HepG2 (cell line): Measurements from ENCODE around the gene MLLT1. TPM values are rescaled to one million over a fixed set of nuclear protein-coding genes. Genes with fewer than 3 reads are reported as not detected.

Experiments
- ATAC-seq: fragments of 200-7000 bp; cut with Tn5 transposase; 3 replicates; pipeline ENCODE4 v1.9.1; 2020; ENCODE audit warnings: mild to moderate bottlenecking, moderate library complexity
- BruUV-seq: library from RNA; stranded (reverse); fragments of 400-500 nt; replicated peaks from 2 replicates; lab custom pipeline; 2021; lab: Mats Ljungman, UMichigan
- CTCF ChIA-PET: fragments of 300-600 bp; formaldehyde crosslinking; extraction: SDS; loops from one replicate; lab custom pipeline; 2021; ENCODE audit warnings: low total read pairs, inconsistent platforms, low intra/inter-chr PET ratio; lab: Yijun Ruan, JAX
- POLR2A ChIA-PET: fragments of 350-600 bp; sonication (Branson Sonifier 250); formaldehyde crosslinking; loops from one replicate; lab custom pipeline; 2020; ENCODE audit warnings: antibody characterized with exemption, inconsistent platforms; lab: Yijun Ruan, JAX
- DNase-seq: peaks from one replicate; pipeline ENCODE4 v3.0.0-alpha.2; 2015; ENCODE audit warnings: low spot score
- FAIRE-seq: peaks from 3 replicates; lab custom pipeline; 2011; peaks lifted over from hg19 to GRCh38; lab: Jason Lieb, UNC
- H2AFZ ChIP-seq: one replicate; pipeline ENCODE4 v1.6.1; 2011; ENCODE audit warnings: low read length, inconsistent platforms
- H3K27ac ChIP-seq: fragments of 300-600 bp; 3 replicates; pipeline ENCODE4 v1.8.0; 2011; ENCODE audit warnings: mixed run types, mild to moderate bottlenecking, mixed read lengths, low read length, inconsistent platforms; ENCODE audit not compliant: insufficient read depth; ENCODE audit errors: extremely low read length
- H3K27me3 ChIP-seq, 2 experiments: fragments of 200-600 bp in 1 of 2; 2 replicates in 1 of 2; 3 replicates in 1 of 2; pipeline versions ENCODE4 v1.6.0 to v1.8.0; 2011; ENCODE audit warnings: low read length in 2 of 2, mild to moderate bottlenecking in 2 of 2, moderate library complexity in 2 of 2, inconsistent platforms in 1 of 2; ENCODE audit not compliant: insufficient read depth in 2 of 2, control insufficient read depth in 1 of 2
- H3K36me3 ChIP-seq, 2 experiments: fragments of 200-600 bp in 1 of 2; replicated peaks in 1 of 2; 2 replicates in 1 of 2; 3 replicates in 1 of 2; pipeline versions ENCODE4 v1.5.1 to v1.8.0; 2011; ENCODE audit warnings: low read length in 2 of 2, inconsistent platforms in 1 of 2; ENCODE audit not compliant: insufficient read depth in 2 of 2, control insufficient read depth in 1 of 2
- H3K4me1 ChIP-seq: 2 replicates; pipeline ENCODE4 v1.5.1; 2012; ENCODE audit warnings: low read length, inconsistent platforms; ENCODE audit not compliant: insufficient read depth
- H3K4me2 ChIP-seq: 2 replicates; pipeline ENCODE4 v1.6.0; 2011; ENCODE audit warnings: low read depth, low read length, inconsistent platforms
- H3K4me3 ChIP-seq, 3 experiments: fragments of 200-600 bp in 1 of 3; sonication (generic), shearing (Covaris generic) in 1 of 3; replicated peaks in 1 of 3; 2 replicates each; pipeline ENCODE4 v1.5.1; 2011 to 2016; ENCODE audit warnings: low read length in 3 of 3, inconsistent platforms in 2 of 3, low read depth in 2 of 3, mild to moderate bottlenecking in 2 of 3, control low read depth in 1 of 3, mixed read lengths in 1 of 3; ENCODE audit not compliant: insufficient read depth in 1 of 3
- H3K79me2 ChIP-seq: one replicate; pipeline ENCODE4 v1.6.1; 2011; ENCODE audit warnings: low read length, inconsistent platforms; ENCODE audit not compliant: insufficient read depth
- H3K9ac ChIP-seq: 2 replicates; pipeline ENCODE4 v1.6.0; 2011; ENCODE audit warnings: mild to moderate bottlenecking, low read depth, low read length, inconsistent platforms; ENCODE audit not compliant: insufficient read depth
- H3K9me3 ChIP-seq: 2 replicates; pipeline ENCODE4 v1.5.1; 2012; ENCODE audit warnings: mild to moderate bottlenecking, low read length
- H4K20me1 ChIP-seq: 2 replicates; pipeline ENCODE4 v1.6.0; 2011; ENCODE audit warnings: inconsistent platforms, mild to moderate bottlenecking, low read length, moderate library complexity; ENCODE audit not compliant: insufficient read depth
- ARID5B ChIP-seq: IDR thresholded peaks from 2 replicates; pipeline ENCODE4 v1.4.0; 2020; ENCODE audit warnings: mild to moderate bottlenecking, missing genetic modification reagents
- NFKBIZ ChIP-seq: IDR thresholded peaks from 2 replicates; pipeline ENCODE4 v1.6.1; 2018; ENCODE audit warnings: missing genetic modification reagents, missing compliant biosample characterization
- PRDM15 ChIP-seq: sonication (generic); formaldehyde crosslinking; IDR thresholded peaks from 2 replicates; pipeline ENCODE4 v1.4.0; 2020; ENCODE audit warnings: missing genetic modification reagents
- RNF219 ChIP-seq: sonication (generic); formaldehyde crosslinking; IDR thresholded peaks from 2 replicates; pipeline ENCODE4 v1.5.0; 2020; ENCODE audit warnings: mild to moderate bottlenecking, missing genetic modification reagents
- SMARCC2 ChIP-seq: fragments of 450-650 bp; IDR thresholded peaks from 2 replicates; pipeline ENCODE4 v1.6.1; 2017; ENCODE audit warnings: antibody characterized with exemption, mild to moderate bottlenecking
- SNAPC2 ChIP-seq: sonication (generic); formaldehyde crosslinking; IDR thresholded peaks from 2 replicates; pipeline ENCODE4 v1.8.1; 2022; ENCODE audit warnings: mild to moderate bottlenecking, missing genetic modification reagents
- SOX6 ChIP-seq, 2 experiments: fragments of 450-650 bp in 1 of 2; sonication (generic) in 1 of 2; formaldehyde crosslinking in 1 of 2; IDR thresholded peaks; 2 replicates each; pipeline versions ENCODE4 v1.4.0 to v1.6.1; 2017 to 2020; ENCODE audit warnings: antibody characterized with exemption in 1 of 2, mild to moderate bottlenecking in 1 of 2, missing genetic modification reagents in 1 of 2
- ZNF17 ChIP-seq: sonication (generic); formaldehyde crosslinking; IDR thresholded peaks from 2 replicates; pipeline ENCODE4 v1.5.0; 2020; ENCODE audit warnings: mild to moderate bottlenecking, missing genetic modification reagents
- ZSCAN22 ChIP-seq: sonication (generic); formaldehyde crosslinking; IDR thresholded peaks from 2 replicates; pipeline ENCODE4 v1.4.0; 2020; ENCODE audit warnings: mild to moderate bottlenecking, missing genetic modification reagents
- WGBS: methylation state at CpG from one replicate; pipeline ENCODE4 v1.1.6; 2017; ENCODE audit warnings: low lambda C conversion rate; 5-methylcytosine and 5-hydroxymethylcytosine counted together
- in situ Hi-C: cut with HindIII; loops from 2 replicates; pipeline ENCODE4 v1.10.0; 2017; ENCODE audit warnings: low pct_unique_long_range_greater_than_20kb; ENCODE audit not compliant: extremely low pct_ligation_motif_present
- intact Hi-C: fragments of 100-400 bp; cut with micrococcal nuclease; formaldehyde crosslinking; loops from one replicate; pipeline ENCODE4 v1.10.0; 2022; ENCODE audit not compliant: unreplicated experiment
- polyA plus RNA-seq, 8 experiments: library from polyadenylated mRNA; depleted of rRNA in 3 of 8; stranded (reverse) in 7 of 8; unstranded in 1 of 8; fragments of >200 nt; fragmentation: Illumina TruSeq in 4 of 8; extraction: Trizol in 4 of 8; gene quantifications; 2 replicates each; pipeline versions ENCODE4 v1.2.1 to v1.2.3, GENCODE V29; 2011 to 2016; ENCODE audit warnings: low read depth in 4 of 8, missing spikeins in 1 of 8, mixed read lengths in 1 of 8; ENCODE audit not compliant: insufficient read depth in 1 of 8
- total RNA-seq, 5 experiments: library from RNA; depleted of rRNA; stranded (reverse); fragments of >200 nt; fragmentation: Illumina TruSeq; extraction: Trizol; gene quantifications; 2 replicates each; pipeline ENCODE4 v1.2.3, GENCODE V29; 2016; ENCODE audit warnings: low read depth in 1 of 5

Gene MLLT1
- total and polyA plus RNA-seq, 2 of the 13 experiments (the other 11 are each of a cell fraction or from before 2014, with no cell fraction given) = 11.7 to 12.2 TPM

GRCh38 chr19:6187374-6187773, 92.4 kb downstream of the MLLT1 start:
- CTCF ChIA-PET = no interaction called here

More at GRCh38 chr19:6187374-6187773, 92.4 kb downstream of the MLLT1 start:
- no peaks in the 10 kb centered on the region for H3K79me2 ChIP-seq
- intact Hi-C loops = no loop called here
- DNase-seq (no peak), ATAC-seq (no peak), FAIRE-seq (no peak)
- peaks cover 10% of the 10 kb centered on the region; the same call in 1 of the 2 replicates for H3K9me3 ChIP-seq
- in situ Hi-C loops = no loop called here
- no peak for TF ChIP-seq ZNF17
- no peak for TF ChIP-seq SNAPC2 (CRISPR knock-in tag)
- TF ChIP-seq SOX6 (IDR thresholded peaks at IDR 0.05) = no peak
- TF ChIP-seq SOX6 (CRISPR knock-in tag; IDR thresholded peaks at IDR 0.05) = no peak
- no peak for TF ChIP-seq RNF219 (CRISPR knock-in tag)
- no peak for TF ChIP-seq NFKBIZ
- no peak for TF ChIP-seq SMARCC2
- TF ChIP-seq ZSCAN22 = no peak
- no peak for TF ChIP-seq ARID5B (CRISPR knock-in tag)
- no peak for TF ChIP-seq PRDM15 (CRISPR knock-in tag)
- no peak overlapping the region for H3K27ac ChIP-seq
- H3K27me3 ChIP-seq = peaks cover 0 to 3% of the 10 kb centered on the region in 2 experiments; a peak in 1 of 5 replicates
- 90% methylated on average over 2 of the region's 6 CpGs for WGBS
- no peaks in the 10 kb centered on the region for H3K4me1 ChIP-seq
- H3K4me2 ChIP-seq = no peak overlapping the region
- no peaks in the 10 kb centered on the region for H3K36me3 ChIP-seq
- H2AFZ ChIP-seq = no peak overlapping the region
- H4K20me1 ChIP-seq = no peaks in the 10 kb centered on the region
- H3K4me3 ChIP-seq = no peak overlapping the region
- no TSS peak for BruUV-seq
- POLR2A ChIA-PET = no interaction called here
- H3K9ac ChIP-seq = no peak overlapping the region
